Activated CD8-positive, alpha-beta T cell treated with anti-CD3 and anti-CD28 coated beads for 36 hours (primary cell): ENCODE data around the gene UBIAD1. TPM values are rescaled to one million over a fixed set of nuclear protein-coding genes. Genes with fewer than 3 reads are reported as not detected.

ENCODE experiments used
- ATAC-seq: fragments of 200-7000 bp; cut with Tn5 transposase; one replicate; pipeline ENCODE4 v1.10.0; 2021; ENCODE audit warnings: mild to moderate bottlenecking, moderate library complexity
- CTCF ChIA-PET: fragments of 350-600 bp; sonication (Branson Sonifier 250); formaldehyde crosslinking; loops from one replicate; lab custom pipeline; 2021; ENCODE audit warnings: antibody characterized with exemption; lab: Charles Lee
- POLR2A ChIA-PET: fragments of 350-600 bp; sonication (Branson Sonifier 250); formaldehyde crosslinking; loops from one replicate; lab custom pipeline; 2021; ENCODE audit warnings: antibody characterized with exemption; lab: Charles Lee
- DNase-seq: peaks from one replicate; pipeline ENCODE4 v3.0.0-alpha.2; 2020
- H3K27ac Mint-ChIP-seq: one replicate; pipeline ENCODE4 v1.8.0; 2021; ENCODE audit warnings: mild to moderate bottlenecking, mixed read lengths
- H3K27me3 Mint-ChIP-seq: one replicate; pipeline ENCODE4 v1.8.0; 2021; ENCODE audit warnings: mixed read lengths
- H3K36me3 Mint-ChIP-seq: one replicate; pipeline ENCODE4 v1.8.0; 2021; ENCODE audit warnings: low read depth, mixed read lengths
- H3K4me1 Mint-ChIP-seq: one replicate; pipeline ENCODE4 v1.8.0; 2021; ENCODE audit warnings: low read depth, mixed read lengths
- H3K4me3 Mint-ChIP-seq: one replicate; pipeline ENCODE4 v1.8.0; 2021; ENCODE audit warnings: mild to moderate bottlenecking, moderate library complexity, mixed read lengths
- H3K9me3 Mint-ChIP-seq: one replicate; pipeline ENCODE4 v1.8.0; 2021; ENCODE audit warnings: mixed read lengths
- CTCF ChIP-seq: fragments of 200-600 bp; IDR thresholded peaks from one replicate; pipeline ENCODE4 v1.8.0; 2022; ENCODE audit warnings: antibody characterized with exemption, mild to moderate bottlenecking
- intact Hi-C: fragments of 100-400 bp; cut with micrococcal nuclease; formaldehyde crosslinking; loops from one replicate; pipeline ENCODE4 v1.10.0; 2022
- total RNA-seq, 2 experiments: library from RNA; stranded (reverse); gene quantifications; one replicate each; pipeline ENCODE4 v1.2.3, GENCODE V29; 2021

The UBIAD1 gene
- total RNA-seq, 2 experiments from 2014 or later: 24.0 to 26.2 TPM

- Mint-ChIP-seq H3K27ac (no peak overlapping the region), H3K36me3 (peaks cover 46% of the 10 kb centered on the region), H3K9me3 (no peaks in the 10 kb centered on the region), H3K27me3 (no peaks in the 10 kb centered on the region), H3K4me3 (no peak overlapping the region), H3K4me1 (no peaks in the 10 kb centered on the region)
- TF ChIP-seq CTCF: no peak
- POLR2A ChIA-PET: interaction anchor here (1.8 kb wide), 1 partner anchor 10 kb away, joined by 11 read pairs; the partner anchor contains the start of gene MTOR
- CTCF ChIA-PET: interaction anchor here (2.3 kb wide), 1 partner anchor 10 kb away, joined by 8 read pairs; no protein-coding TSS in a partner anchor
- DNase-seq (no peak), ATAC-seq (no peak)
- intact Hi-C loops: no loop called here
Measured at GRCh38 chr1:11252538-11252937, 20.5 kb upstream of the UBIAD1 start.

GRCh38 chr1:11253226-11253625 is 19.8 kb upstream of the UBIAD1 start:
- Mint-ChIP-seq H3K27ac (no peak overlapping the region), H3K4me3 (no peak overlapping the region), H3K4me1 (no peaks in the 10 kb centered on the region), H3K9me3 (no peaks in the 10 kb centered on the region), H3K27me3 (no peaks in the 10 kb centered on the region), H3K36me3 (peaks cover 53% of the 10 kb centered on the region)
- no peak for DNase-seq
- POLR2A ChIA-PET: interaction anchor here (0.5 to 1.8 kb wide), 3 partner anchors 9 to 453 kb away, joined by 3 to 11 read pairs (median 3); partner anchors contain the start of gene MTOR
- CTCF ChIA-PET: interaction anchor here (2.3 kb wide), 1 partner anchor 11 kb away, joined by 8 read pairs; no protein-coding TSS in a partner anchor
- ATAC-seq: no peak
- intact Hi-C loops: no loop called here
- TF ChIP-seq CTCF: no peak

GRCh38 chr1:11256299-11256698 is 16.7 kb upstream of the UBIAD1 start:
- H3K27me3 Mint-ChIP-seq: no peaks in the 10 kb centered on the region
- ChIA-PET CTCF (no interaction called here), POLR2A (interaction anchor here (0.6 to 0.8 kb wide), 2 partner anchors 10 to 18 kb away, joined by 3 to 4 read pairs; no protein-coding TSS in a partner anchor)
- peaks cover 49% of the 10 kb centered on the region for H3K36me3 Mint-ChIP-seq
- no peaks in the 10 kb centered on the region for H3K9me3 Mint-ChIP-seq
- ATAC-seq (no peak), DNase-seq (no peak)
- H3K4me1 Mint-ChIP-seq: peaks cover 3% of the 10 kb centered on the region
- TF ChIP-seq CTCF: no peak
- H3K27ac Mint-ChIP-seq: no peak overlapping the region
- no peak overlapping the region for H3K4me3 Mint-ChIP-seq
- intact Hi-C loops: no loop called here

- DNase-seq: peak; percentile 99
- peak; percentile 29 for TF ChIP-seq CTCF
- intact Hi-C loops: no loop called here
- Mint-ChIP-seq H3K4me3 (peak within 1 kb of the TSS; percentile 84), H3K27ac (peak within 1 kb of the TSS; percentile 88), H3K4me1 (peaks cover 13% of the 10 kb centered on the region), H3K27me3 (peaks cover 1% of the 10 kb centered on the region), H3K36me3 (peaks cover 15% of the 10 kb centered on the region), H3K9me3 (no peaks in the 10 kb centered on the region)
- ATAC-seq: peak; percentile 98
- POLR2A ChIA-PET: interaction anchor here (0.6 to 4.8 kb wide), 20 partner anchors 9 to 1247 kb away, joined by 3 to 34 read pairs (median 4); partner anchors contain the start of genes TARDBP and UBIAD1
- CTCF ChIA-PET: interaction anchor here (0.7 to 2.6 kb wide), 8 partner anchors 13 to 383 kb away, joined by 3 to 10 read pairs (median 6); no protein-coding TSS in a partner anchor
Measured at GRCh38 chr1:11262171-11263049, 10.6 kb upstream of the UBIAD1 start, which contains the start of gene MTOR. Gene MTOR, minus strand, starts transcription at chr1:11262551. Its CDS starts 3,142 bp downstream, at chr1:11259409.
